C1 segment of cervical spinal cord (tissue), 14 donors: ENCODE data around the gene RASD2.
A peak's percentile ranks its signal among the peaks of the same experiment; 100 is the strongest.
"Not testable (repeated sequence)": the region's sequence is repeated elsewhere in the genome, so short reads cannot be mapped to it uniquely, and the experiment has no call there.

Experiments
- DNase-seq, 14 donors: peaks; one replicate each; lab custom pipeline; 2025; lab: John Stamatoyannopoulos, UW

RASD2 gene

GRCh38 chr22:35540595-35541253 is at the start of gene RASD2:
TSS of gene RASD2 (plus strand) at chr22:35540831. CDS start at chr22:35546810, 5,979 bp downstream.
- DNase-seq: peak in 1 of 14 donors; percentile 51

GRCh38 chr22:35491061-35491907 is 49.3 kb upstream of the RASD2 start:
- DNase-seq: not testable (repeated sequence)

DNA sequence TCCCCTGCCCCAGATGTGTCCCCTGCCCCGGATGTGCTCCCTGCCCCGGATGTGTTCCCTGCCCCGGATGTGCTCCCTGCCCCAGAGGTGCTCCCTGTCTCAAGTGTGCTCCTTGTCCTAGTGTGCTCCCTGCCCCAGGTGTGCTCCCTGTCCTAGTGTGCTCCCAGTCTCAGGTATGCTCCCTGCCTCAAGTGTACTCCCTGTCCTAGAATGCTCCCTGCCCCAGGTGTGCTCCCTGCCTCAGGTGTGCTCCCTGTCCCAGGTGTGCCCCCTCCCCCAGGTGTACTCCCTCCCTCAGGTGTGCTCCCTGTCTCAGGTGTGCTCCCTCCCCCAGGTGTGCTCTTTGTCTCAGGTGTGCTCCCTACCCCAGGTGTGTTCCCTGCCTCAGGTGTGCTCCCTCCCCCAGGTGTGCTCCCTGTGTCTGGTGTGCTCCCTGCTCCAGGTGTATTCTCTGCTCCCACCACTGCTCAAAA is 48.7 kb upstream of the RASD2 start:
- DNase-seq: no peak

GRCh38 chr22:35493074-35493473 is 47.6 kb upstream of the RASD2 start:
- no peak for DNase-seq

GRCh38 chr22:35495711-35496110 is 44.9 kb upstream of the RASD2 start:
- not testable (repeated sequence) for DNase-seq

GRCh38 chr22:35496768-35497312 is 43.8 kb upstream of the RASD2 start:
- no peak for DNase-seq

DNA sequence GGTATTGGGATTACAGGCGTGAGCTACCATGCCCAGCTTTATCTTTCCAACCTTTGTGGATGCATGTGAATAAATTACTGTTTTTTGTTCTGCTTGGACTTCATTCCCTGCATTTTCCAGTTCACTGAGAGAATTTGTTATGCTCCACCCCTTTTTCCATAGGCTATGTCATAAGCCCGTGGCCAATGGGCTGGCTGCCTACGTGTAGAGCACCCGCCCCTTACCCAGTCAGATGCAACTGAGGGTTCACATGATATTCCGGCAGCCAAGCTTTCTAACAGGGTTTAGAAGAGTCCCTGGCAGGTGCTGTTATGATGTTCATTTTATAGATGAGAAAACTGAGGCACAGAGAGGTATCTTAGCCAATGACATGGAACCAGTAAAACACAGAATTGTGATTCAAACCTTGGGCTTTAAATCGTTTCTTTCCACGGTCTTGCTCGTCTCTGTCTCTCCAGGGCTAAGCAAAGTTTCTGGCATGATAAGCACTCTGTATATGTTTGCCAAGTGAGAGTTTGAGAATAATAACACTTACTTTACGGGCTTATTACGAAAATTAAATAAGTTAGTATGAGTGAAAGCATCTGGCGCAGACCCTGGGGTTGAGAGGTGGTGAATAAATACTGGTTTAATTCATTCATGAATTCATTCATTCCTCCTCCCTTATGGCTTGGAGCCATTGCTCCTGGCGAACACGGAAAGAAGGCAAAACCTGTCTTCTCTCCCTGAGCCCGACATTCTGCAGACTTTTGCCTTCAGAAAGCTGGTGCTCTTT is 42.4 kb upstream of the RASD2 start:
- no peak for DNase-seq

DNA sequence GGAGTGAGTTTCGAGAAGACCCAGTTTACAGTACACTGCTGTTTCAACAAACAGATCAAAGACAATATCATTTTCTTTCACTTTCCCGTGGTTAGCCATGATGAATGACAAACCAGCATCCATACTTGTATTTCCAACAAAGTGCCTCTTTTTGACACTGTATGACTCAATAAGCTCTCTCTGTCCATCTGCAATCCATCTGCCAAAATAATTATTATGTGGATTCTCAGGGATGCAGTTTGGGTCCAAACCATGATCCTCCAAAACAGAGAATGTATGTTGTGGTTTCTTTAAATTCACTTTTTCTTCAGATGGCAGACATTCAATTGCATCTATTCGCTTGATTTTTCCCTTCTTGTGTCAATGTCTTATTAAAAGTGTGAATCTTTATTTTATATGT is 37.8 kb upstream of the RASD2 start:
- DNase-seq: no peak

GRCh38 chr22:35505399-35506258 is 35.0 kb upstream of the RASD2 start:
- no peak for DNase-seq

DNA sequence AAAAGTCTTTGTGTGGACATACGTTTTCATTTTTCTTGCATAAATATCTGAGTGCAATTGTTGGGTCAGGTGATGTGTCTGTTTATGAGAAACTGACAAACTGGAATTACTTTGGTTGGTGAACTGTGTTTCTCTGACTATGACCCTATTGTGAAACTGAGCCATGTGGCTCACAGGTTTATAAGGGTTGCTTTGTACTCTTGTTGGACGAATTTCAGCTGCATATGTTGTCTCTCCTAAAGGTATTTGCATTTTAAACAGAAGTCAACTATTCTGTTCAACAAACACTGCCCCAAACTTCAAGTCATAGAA is 34.4 kb upstream of the RASD2 start:
- peak in 1 of 14 donors; percentile 12 for DNase-seq

- DNase-seq: not testable (repeated sequence)
These were observed 32.8 kb upstream of the RASD2 start for GRCh38 chr22:35507851-35508250.

DNA sequence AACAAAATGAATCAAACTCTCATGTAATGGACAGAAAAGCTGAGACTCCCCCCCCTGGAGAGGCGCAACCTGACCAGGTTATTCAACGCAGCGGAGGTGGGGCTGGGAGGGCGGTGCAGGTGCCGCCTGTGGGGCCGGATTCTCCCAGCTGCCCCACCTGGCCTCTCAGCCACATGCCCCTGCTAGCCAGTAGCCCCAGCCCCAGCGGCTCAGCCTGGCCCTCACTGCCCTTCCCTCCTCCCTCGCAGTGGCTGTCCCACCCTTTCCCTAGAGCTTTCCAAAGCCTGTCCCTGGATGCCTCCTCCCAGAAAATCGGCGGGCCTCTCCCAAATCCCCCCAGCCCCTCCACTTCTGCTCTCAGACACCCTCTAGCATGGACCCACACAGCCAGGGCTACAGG is 31.2 kb upstream of the RASD2 start:
- no peak for DNase-seq

DNA sequence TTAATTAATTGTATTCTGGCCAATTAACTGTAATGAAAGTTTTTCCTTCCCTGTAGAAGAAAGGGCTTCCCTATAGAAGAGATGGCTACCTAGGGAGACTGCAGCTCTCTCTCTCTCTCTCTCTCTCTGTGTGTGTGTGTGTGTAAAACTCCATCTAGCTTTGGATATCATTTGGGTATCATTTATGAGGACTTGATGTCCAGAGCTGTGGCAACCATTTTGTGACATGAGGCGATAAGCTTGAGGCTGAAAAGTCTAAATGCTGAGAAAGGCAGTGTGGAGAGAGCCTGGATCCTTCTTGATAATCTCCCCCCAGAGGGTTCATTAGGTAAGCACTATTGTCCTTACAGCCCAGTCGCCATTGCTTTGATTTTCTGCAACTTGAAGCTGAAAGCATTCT is 30.7 kb upstream of the RASD2 start:
- no peak for DNase-seq

GRCh38 chr22:35510481-35510934 is 30.1 kb upstream of the RASD2 start:
- DNase-seq: no peak

- no peak for DNase-seq
These were observed 29.7 kb upstream of the RASD2 start for GRCh38 chr22:35510951-35511350.

GRCh38 chr22:35514366-35514765 is 26.3 kb upstream of the RASD2 start:
- DNase-seq: no peak

DNA sequence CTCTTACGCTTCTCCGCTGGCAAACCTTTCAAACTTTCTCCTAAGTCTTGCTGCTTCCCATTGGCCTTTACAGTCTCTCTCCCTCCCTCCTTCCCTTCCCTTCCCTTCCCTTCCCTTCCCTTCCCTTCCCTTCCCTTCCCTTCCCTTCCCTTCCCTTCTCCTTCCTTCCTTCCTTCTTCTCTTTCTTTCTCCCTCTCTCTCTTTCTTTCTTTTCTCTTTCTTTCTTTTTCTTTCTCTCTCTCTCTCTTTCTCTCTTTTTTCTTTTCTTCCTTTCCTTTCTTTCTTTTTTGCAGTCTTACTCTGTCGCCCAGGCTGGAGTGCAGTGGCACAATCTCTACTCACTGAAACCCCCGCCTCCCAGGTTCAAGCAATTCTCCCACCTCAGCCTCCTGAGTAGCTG is 24.7 kb upstream of the RASD2 start:
- not testable (repeated sequence) for DNase-seq

DNA sequence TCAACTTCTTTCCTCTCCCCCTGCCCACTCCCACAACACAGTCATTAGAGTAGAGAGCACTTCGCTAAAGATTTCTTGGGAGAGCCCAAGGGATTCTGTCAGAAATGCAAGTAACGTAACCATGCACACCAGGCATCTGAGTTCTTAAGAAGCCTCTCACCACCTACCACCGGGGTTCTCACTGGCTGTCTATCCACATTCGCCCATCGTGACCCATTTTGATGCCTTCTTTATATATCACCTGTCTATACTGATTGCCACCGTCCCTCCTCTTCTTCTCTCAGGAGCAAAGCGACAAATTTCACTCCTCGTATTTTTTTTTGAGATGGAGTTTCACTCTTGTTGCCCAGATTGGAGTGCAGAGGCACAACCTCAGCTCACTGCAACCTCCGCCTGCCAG is 23.9 kb upstream of the RASD2 start:
- no peak for DNase-seq

- no peak for DNase-seq
These were observed 23.4 kb upstream of the RASD2 start for GRCh38 chr22:35517207-35517606.

DNA sequence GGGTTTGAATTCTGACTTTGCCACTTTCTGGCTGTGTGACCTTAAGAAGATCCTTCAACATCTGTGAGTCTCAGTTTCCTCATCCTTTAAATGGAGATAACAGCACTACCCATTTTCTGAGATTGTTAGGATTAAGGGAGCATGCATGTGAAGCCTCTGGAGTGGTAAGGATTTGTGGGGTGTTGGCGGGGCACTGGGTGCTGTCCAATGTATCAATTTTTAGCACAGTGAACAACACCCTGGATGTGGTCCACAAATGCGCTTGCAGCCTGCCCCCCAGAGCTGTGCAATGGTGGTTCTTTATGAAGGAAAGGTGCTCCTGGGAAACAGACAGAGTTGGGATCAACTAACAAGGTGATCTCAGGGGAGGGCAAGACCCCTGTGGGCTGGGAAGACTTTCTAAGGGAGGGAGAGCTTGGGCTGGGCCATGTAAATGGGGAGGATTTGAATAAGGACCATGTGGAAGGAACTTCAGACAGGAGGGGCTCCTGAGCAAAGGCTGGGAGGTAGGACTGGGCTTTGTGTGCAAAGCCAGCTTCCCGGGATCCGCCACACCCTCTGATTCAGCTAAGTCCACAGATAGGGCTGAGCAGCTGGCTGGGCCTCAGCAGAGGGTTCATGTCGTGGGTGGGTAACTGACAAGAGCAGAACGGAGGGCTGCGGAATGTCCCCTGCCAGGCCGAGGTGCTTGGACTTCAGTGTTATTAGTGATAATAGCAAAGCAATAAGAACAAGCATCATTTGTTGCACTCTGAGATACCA is 22.7 kb upstream of the RASD2 start:
- no peak for DNase-seq
